ENCODE data around the gene TRIM47.

- TF ChIP-seq CTCF (IDR thresholded peaks at IDR 0.05; ENCODE audit: insufficient read depth, low read length, poor library complexity, severe bottlenecking), result no peak
- TF ChIP-seq EZH2phosphoT487 (conservative IDR thresholded peaks at IDR 0.05; ENCODE audit: low read length), result no peak
Measured at GRCh38 chr17:75875940-75876189, 2.5 kb downstream of the TRIM47 start.

Data from SU-DHL-6 (cell line).